NCI-H128 (cell line): ENCODE results near the gene MRPS30.
"Not testable (repeated sequence)": the region's sequence is repeated elsewhere in the genome, so short reads cannot be mapped to it uniquely, and the experiment has no call there.

Source experiments
- DNase-seq: peaks from one replicate; lab custom pipeline; 2025; ENCODE audit not compliant: unreplicated experiment; lab: John Stamatoyannopoulos, UW

Gene MRPS30

DNA sequence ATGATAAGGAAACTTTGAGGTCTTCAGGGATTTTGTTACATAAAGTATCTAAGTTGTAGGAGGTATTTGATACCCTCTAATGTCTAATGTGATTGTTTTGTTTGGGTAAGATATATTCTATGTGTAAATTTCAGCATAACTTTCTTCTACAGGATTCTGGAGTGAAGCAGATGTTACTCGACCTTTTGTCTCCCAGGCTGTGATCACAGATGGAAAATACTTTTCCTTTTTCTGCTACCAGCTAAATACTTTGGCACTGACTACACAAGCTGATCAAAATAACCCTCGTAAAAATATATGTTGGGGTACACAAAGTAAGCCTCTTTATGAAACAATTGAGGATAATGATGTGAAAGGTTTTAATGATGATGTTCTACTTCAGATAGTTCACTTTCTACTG is 6.0 kb downstream of the MRPS30 start:
- no peak for DNase-seq

- no peak for DNase-seq
Observed at GRCh38 chr5:44821164-44821563, 12.4 kb downstream of the MRPS30 start.

GRCh38 chr5:44824662-44825061 is 15.9 kb downstream of the MRPS30 start:
- not testable (repeated sequence) for DNase-seq

GRCh38 chr5:44827681-44828080 is 18.9 kb downstream of the MRPS30 start:
- no peak for DNase-seq

GRCh38 chr5:44828719-44829118 is 20.0 kb downstream of the MRPS30 start:
- no peak for DNase-seq

- no peak for DNase-seq
Observed at GRCh38 chr5:44830951-44831350, 22.2 kb downstream of the MRPS30 start.

GRCh38 chr5:44833249-44833648 is 24.5 kb downstream of the MRPS30 start:
- DNase-seq = no peak

DNA sequence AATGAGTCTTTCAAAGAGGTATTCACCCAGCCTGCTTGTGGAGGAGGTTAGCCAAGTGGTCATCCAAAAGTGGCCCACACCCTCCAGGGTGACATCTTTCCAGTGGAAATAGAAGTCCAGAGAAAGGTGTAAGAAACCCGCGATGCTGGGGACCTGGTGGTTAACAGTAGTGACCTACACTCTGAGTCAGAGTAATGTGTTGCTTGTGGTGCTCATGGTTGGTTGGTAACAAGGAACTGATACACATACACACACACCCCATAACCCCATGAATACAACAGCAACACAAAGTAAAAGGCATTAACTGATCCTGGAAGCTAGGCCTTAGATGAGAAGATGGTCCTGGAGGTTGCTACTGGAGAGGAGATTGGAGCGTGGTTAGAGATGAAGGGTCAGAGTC is 26.9 kb downstream of the MRPS30 start:
- no peak for DNase-seq

DNA sequence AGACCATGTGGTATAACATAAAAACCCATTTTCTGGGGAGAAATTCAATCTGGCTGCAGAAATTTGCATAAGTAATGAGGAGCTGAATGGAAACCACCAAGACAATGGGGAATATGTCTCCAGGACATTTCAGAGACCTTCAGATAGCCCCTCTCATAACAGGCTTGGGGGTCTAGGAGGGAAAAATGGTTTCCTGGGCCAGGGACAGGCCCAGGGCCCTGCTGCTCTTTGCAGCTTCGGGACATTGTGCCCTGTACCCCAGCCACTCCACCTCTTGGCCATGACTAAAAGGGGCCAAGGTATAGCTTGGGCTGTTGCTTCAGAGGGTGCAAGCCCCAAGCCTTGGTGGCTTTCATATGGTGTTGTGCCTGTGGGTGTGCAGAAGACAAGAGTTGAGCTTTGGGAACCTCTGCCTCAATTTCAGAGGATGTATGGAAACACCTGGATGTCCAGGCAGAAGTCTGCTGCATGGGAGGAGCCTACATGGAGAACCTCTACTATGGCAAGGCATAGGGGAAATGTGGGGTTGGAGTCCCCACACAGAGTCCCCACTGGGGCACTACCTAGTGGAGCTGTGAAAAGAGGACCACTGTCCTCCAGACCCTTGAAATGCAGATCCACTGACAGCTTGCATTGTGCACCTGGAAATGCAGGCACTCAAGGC is 30.4 kb downstream of the MRPS30 start:
- no peak for DNase-seq

DNA sequence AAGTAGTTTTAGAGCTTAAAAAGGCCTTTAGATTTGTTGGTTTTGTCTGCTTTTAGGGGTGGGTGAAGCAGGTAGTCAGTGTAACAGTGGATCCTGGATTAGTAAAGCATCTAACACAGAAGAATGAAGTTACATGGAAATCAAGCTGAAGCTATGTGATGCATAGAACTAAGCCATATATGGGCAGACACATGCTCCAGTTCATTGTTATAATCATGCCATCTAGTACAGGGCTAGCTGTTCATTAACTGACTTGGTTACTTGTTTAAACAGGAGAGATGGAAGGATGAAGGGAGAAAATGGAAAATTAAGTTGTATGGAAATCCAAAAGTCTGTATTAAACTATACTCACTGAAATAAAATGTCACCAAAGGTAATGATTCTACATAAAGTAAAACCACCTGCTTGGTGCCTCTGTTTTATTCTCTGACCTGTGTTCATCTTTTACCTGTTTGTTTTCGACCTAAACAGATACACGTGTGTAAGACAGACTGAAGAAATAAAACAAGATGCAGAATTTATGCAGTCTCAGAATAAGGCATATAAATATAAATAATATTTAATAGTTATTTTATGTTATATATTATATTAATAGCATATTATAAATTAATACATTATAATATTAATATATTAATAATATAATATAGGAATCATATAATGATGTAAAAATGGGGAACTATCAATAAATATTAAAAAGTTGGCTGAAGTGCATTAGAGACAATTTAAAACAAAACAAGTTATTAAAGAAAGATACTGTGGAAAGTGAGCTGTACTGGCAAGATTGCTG is 33.9 kb downstream of the MRPS30 start:
- DNase-seq = no peak

GRCh38 chr5:44844744-44845143 is 36.0 kb downstream of the MRPS30 start:
- no peak for DNase-seq

- no peak for DNase-seq
Observed at GRCh38 chr5:44845777-44846176, 37.0 kb downstream of the MRPS30 start.

DNA sequence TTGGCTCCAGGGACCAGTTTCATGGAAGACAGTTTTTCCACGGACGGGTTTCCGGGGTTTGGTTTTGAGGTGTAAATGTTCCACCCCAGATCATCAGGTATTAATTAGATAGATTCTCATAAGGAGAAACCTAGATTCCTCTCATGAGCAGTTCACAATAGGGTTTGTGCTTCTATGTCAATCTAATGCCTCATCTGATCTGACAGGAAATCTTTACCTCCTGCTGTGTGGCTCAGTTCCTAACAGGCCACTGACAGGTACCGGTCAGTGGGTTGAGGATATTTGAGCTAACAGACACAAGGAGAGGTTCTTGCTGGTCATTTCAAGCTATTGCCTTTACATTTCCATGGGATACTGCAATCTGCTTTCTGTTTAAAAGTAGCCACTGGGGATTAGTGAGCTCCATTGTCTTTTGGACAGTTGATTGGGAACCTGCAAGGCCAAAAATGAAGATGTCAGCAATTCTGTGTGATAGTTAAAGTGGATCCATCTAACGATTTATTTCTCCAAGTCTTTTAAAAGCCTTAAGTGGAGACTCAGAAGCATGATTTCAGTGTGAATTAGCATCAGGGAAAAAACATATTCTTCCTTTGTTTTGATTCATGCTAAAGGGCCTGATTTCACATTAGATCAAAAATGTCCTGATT is 38.6 kb downstream of the MRPS30 start:
- no peak for DNase-seq

GRCh38 chr5:44860267-44860666 is 51.5 kb downstream of the MRPS30 start:
- no peak for DNase-seq

DNA sequence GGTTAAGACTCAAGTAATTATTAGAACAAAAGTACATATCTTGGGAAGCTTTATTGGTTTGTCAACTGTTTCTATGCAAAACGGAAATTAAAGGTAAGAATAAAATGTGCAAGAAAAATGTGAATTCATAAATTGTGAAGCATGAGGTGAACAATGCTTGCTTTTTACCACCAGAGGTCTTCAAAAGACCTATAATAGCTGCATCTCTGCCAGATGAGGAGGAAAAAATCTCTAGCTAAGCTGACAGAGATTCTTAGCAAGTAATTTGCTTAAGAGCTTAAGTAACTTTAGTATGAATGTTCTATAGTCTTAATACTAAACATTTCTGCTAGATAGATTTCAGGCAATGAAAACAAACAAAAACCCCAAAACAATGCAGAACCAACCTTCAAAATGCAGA is 54.1 kb downstream of the MRPS30 start:
- DNase-seq = no peak
